RWPE2 (cell line): ENCODE results near the gene NRIP3.
"Not testable (repeated sequence)": the region's sequence is repeated elsewhere in the genome, so short reads cannot be mapped to it uniquely, and the experiment has no call there.

Source experiments
- ATAC-seq: fragments of 200-7000 bp; cut with Tn5 transposase; 3 replicates; pipeline ENCODE4 v1.9.1; 2021; ENCODE audit warnings: low read depth
- DNase-seq: peaks from one replicate; pipeline ENCODE4 v3.0.0-alpha.2; 2020; ENCODE audit warnings: low spot score
- H3K27ac ChIP-seq: fragments of 450-650 bp; 2 replicates; pipeline ENCODE4 v1.5.1; 2017; ENCODE audit warnings: mild to moderate bottlenecking; ENCODE audit not compliant: poor library complexity, severe bottlenecking
- H3K27me3 ChIP-seq: fragments of 250-450 bp; sonication (Bioruptor Pico); 2 replicates; pipeline ENCODE4 v1.5.1; 2021; ENCODE audit warnings: mild to moderate bottlenecking, moderate library complexity; ENCODE audit not compliant: insufficient read depth, poor library complexity, severe bottlenecking
- H3K36me3 ChIP-seq: fragments of 250-450 bp; sonication (Bioruptor Pico); 2 replicates; pipeline ENCODE4 v1.5.1; 2020; ENCODE audit warnings: low read depth, mild to moderate bottlenecking, moderate library complexity
- H3K4me1 ChIP-seq: fragments of 250-450 bp; sonication (Bioruptor Pico); 2 replicates; pipeline ENCODE4 v1.5.1; 2021; ENCODE audit warnings: mild to moderate bottlenecking, moderate library complexity; ENCODE audit not compliant: insufficient read depth, poor library complexity, severe bottlenecking
- H3K4me3 ChIP-seq: fragments of 250-450 bp; sonication (Bioruptor Pico); 2 replicates; pipeline ENCODE4 v1.5.1; 2021; ENCODE audit warnings: mild to moderate bottlenecking, moderate library complexity; ENCODE audit not compliant: severe bottlenecking
- H3K9me3 ChIP-seq: fragments of 250-450 bp; sonication (Bioruptor Pico); 2 replicates; pipeline ENCODE4 v1.5.1; 2021; ENCODE audit warnings: mild to moderate bottlenecking, moderate library complexity; ENCODE audit not compliant: severe bottlenecking
- TF ChIP-seq, protein P1 (sequence below): fragments of 450-650 bp; IDR thresholded peaks from one replicate; pipeline ENCODE4 v1.5.1; 2017; ENCODE audit warnings: mild to moderate bottlenecking, moderate library complexity; ENCODE audit not compliant: poor library complexity, severe bottlenecking

NRIP3 gene

DNA sequence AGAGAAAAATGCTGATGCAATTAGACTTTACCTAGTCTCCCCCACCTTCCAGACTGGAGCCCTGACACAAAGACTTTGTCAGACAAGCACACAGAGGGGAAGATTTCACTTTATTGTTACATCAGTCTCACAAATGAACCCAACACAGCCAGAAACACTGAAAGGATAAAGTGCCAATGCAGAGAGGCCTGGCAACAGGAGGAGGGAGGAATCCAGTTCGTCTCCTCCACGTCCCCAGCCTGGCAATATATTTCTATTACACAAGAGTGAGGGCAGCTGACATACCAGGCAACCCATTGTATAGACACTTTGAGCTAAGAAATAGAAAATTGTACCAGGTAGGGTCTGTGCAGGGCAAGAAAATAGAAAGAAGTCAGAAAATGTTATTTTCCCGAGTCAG lies 23.3 kb downstream of the NRIP3 start:
- Histone ChIP-seq H3K4me1 (no peaks in the 10 kb centered on the region), H3K27ac (no peak overlapping the region), H3K4me3 (no peak overlapping the region), H3K36me3 (no peaks in the 10 kb centered on the region), H3K9me3 (no peaks in the 10 kb centered on the region), H3K27me3 (no peaks in the 10 kb centered on the region)
- DNase-seq (no peak), ATAC-seq (no peak)
- TF ChIP-seq, protein P1, sequence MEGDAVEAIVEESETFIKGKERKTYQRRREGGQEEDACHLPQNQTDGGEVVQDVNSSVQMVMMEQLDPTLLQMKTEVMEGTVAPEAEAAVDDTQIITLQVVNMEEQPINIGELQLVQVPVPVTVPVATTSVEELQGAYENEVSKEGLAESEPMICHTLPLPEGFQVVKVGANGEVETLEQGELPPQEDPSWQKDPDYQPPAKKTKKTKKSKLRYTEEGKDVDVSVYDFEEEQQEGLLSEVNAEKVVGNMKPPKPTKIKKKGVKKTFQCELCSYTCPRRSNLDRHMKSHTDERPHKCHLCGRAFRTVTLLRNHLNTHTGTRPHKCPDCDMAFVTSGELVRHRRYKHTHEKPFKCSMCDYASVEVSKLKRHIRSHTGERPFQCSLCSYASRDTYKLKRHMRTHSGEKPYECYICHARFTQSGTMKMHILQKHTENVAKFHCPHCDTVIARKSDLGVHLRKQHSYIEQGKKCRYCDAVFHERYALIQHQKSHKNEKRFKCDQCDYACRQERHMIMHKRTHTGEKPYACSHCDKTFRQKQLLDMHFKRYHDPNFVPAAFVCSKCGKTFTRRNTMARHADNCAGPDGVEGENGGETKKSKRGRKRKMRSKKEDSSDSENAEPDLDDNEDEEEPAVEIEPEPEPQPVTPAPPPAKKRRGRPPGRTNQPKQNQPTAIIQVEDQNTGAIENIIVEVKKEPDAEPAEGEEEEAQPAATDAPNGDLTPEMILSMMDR, result no peak

DNA sequence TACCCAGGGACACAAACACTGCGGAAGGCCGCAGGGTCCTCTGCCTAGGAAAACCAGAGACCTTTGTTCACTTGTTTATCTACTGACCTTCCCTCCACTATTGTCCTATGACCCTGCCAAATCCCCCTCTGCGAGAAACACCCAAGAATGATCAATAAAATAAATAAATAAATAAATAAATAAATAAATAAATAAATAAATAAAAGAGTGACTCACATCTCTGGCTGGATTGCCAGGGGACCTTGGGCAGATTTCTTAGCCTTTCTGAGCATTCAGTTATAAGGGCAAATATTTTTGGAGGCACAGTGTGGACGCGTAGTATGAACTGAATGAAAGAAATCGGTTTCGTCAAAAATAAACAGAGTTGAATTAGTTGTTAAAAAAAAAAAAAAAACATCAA lies 24.4 kb downstream of the NRIP3 start:
- not testable (repeated sequence) for H3K4me3 ChIP-seq, H3K27ac ChIP-seq, DNase-seq, H3K36me3 ChIP-seq, H3K4me1 ChIP-seq, H3K27me3 ChIP-seq, ATAC-seq, H3K9me3 ChIP-seq

DNA sequence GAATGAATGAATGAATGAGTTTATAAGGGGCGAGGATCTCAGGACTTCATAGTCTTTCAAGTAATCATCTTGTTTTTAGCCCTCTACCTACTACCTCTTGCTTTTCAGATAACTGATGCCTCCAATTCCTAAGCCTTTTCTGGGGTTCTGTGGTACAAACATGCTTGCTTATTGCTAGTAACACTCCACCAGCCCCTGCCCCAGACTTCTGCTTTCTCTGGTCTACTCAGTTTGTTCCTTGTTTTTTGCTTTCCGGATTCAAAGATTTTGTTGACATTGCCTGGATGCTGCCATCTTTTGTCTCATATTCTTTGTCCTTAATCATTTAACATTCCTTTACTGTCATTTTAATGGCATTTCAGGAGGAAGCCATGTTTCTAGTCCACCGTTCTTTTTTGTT lies 30.7 kb downstream of the NRIP3 start:
- ATAC-seq (no peak), DNase-seq (no peak)
- no peak overlapping the region for H3K4me3 ChIP-seq
- no peaks in the 10 kb centered on the region for H3K4me1 ChIP-seq
- no peaks in the 10 kb centered on the region for H3K27me3 ChIP-seq
- no peaks in the 10 kb centered on the region for H3K9me3 ChIP-seq
- H3K27ac ChIP-seq, result no peak overlapping the region
- H3K36me3 ChIP-seq, result peaks cover 9% of the 10 kb centered on the region
- TF ChIP-seq, protein P1, result no peak

DNA sequence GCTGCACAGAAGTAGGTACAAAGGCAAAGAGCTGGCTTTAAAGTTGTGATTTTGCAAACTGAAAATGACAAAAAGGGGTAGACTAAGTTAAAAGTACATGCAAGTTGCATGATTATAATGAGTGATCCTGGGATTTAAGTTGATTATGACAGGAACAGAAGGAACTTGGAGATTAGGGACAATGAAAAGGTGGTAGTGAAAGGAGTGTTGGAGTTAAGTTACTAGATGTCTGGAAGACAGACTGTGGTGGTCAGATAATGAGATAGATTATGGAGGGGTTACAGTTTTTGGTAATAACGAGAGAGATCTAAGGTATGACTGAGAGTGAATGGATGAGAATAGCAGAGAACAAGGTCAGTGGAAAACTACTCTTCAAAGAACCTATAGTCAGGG lies 31.9 kb downstream of the NRIP3 start:
- DNase-seq (no peak), ATAC-seq (no peak)
- peaks cover 9% of the 10 kb centered on the region for H3K36me3 ChIP-seq
- no peaks in the 10 kb centered on the region for H3K4me1 ChIP-seq
- no peak overlapping the region for H3K27ac ChIP-seq
- H3K27me3 ChIP-seq, result no peaks in the 10 kb centered on the region
- no peak overlapping the region for H3K4me3 ChIP-seq
- H3K9me3 ChIP-seq, result no peaks in the 10 kb centered on the region
- TF ChIP-seq, protein P1, result no peak

DNA sequence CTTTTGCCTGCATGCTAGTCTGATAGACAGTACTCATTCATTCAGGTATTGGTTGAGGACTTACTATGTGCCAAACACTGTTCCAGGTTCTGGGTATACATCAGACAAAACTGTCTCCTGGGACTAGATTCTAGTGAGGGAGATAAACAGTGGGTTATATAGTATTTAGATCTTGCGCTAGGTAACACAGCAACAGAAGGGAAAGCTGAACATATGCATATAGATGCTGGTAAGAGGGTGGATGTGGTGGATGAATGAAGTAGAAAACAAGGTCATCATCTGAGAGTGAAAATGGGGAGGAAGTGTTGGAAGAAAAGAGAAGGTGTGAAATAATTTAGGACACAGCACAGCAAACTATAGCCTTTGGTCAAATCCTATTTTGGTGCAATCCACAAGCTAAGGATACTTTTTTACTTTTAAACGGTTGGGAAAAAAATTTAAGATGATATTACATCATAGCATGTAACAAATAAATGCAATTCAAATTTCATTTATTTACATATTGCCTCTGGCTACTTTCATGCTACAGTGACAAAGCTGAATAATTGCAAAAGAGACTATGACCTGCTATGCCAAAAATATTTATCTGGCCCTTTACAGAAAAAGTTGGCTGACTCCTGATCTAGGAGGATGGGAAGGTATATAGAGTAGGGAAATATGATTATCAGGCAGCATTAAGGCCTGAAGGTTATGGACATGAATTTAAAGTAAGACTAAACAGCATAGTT lies 32.4 kb downstream of the NRIP3 start:
- TF ChIP-seq, protein P1, result no peak
- no peak for ATAC-seq
- no peaks in the 10 kb centered on the region for H3K4me1 ChIP-seq
- no peak overlapping the region for H3K27ac ChIP-seq
- H3K4me3 ChIP-seq, result no peak overlapping the region
- no peaks in the 10 kb centered on the region for H3K9me3 ChIP-seq
- no peak for DNase-seq
- H3K27me3 ChIP-seq, result no peaks in the 10 kb centered on the region
- H3K36me3 ChIP-seq, result peaks cover 9% of the 10 kb centered on the region
